DMS79 (cell line): ENCODE data around the gene ANXA11.
"Not testable (repeated sequence)": the region's sequence is repeated elsewhere in the genome, so short reads cannot be mapped to it uniquely, and the experiment has no call there.

Experiments
- DNase-seq: peaks from one replicate; lab custom pipeline; 2025; lab: John Stamatoyannopoulos, UW

Gene ANXA11

GRCh38 chr10:80207768-80208370 is 2.5 kb upstream of the ANXA11 start:
- DNase-seq, result no peak

- DNase-seq, result no peak
These were observed 929 bp upstream of the ANXA11 start for GRCh38 chr10:80206277-80206655.

- DNase-seq, result no peak
These were observed 460 bp downstream of the ANXA11 start for GRCh38 chr10:80204677-80205476.

- no peak for DNase-seq
These were observed 1.3 kb downstream of the ANXA11 start for GRCh38 chr10:80203835-80204676.

GRCh38 chr10:80202934-80203834 is 2.2 kb downstream of the ANXA11 start:
- no peak for DNase-seq

GRCh38 chr10:80202530-80202929 is 2.8 kb downstream of the ANXA11 start:
- not testable (repeated sequence) for DNase-seq

GRCh38 chr10:80201608-80202141 is 3.7 kb downstream of the ANXA11 start:
- no peak for DNase-seq

GRCh38 chr10:80200687-80201086 is 4.7 kb downstream of the ANXA11 start:
- DNase-seq, result no peak

- no peak for DNase-seq
These were observed 5.1 kb downstream of the ANXA11 start for GRCh38 chr10:80200259-80200658.

GRCh38 chr10:80199828-80200227 is 5.5 kb downstream of the ANXA11 start:
- DNase-seq, result no peak

GRCh38 chr10:80197972-80198916 is 7.1 kb downstream of the ANXA11 start:
- DNase-seq, result no peak

GRCh38 chr10:80196950-80197315 is 8.4 kb downstream of the ANXA11 start:
- no peak for DNase-seq

GRCh38 chr10:80196270-80196949 is 8.9 kb downstream of the ANXA11 start:
- no peak for DNase-seq

GRCh38 chr10:80195046-80195574 is 10.2 kb downstream of the ANXA11 start:
- DNase-seq, result no peak

- DNase-seq, result no peak
These were observed 10.8 kb downstream of the ANXA11 start for GRCh38 chr10:80194373-80195045.

GRCh38 chr10:80192553-80192952 is 12.8 kb downstream of the ANXA11 start:
- no peak for DNase-seq

- DNase-seq, result no peak
These were observed 13.6 kb downstream of the ANXA11 start for GRCh38 chr10:80191589-80192270.

GRCh38 chr10:80188713-80189112 is 16.6 kb downstream of the ANXA11 start:
- DNase-seq, result no peak
